K562 (cell line): ENCODE measurements around the gene TREM2. TPM values are rescaled to one million over a fixed set of nuclear protein-coding genes. Genes with fewer than 3 reads are reported as not detected.

ENCODE experiments used
- ATAC-seq: fragments of 200-7000 bp; cut with Tn5 transposase; 3 replicates; pipeline ENCODE4 v1.9.1; 2020; ENCODE audit warnings: moderate library complexity
- BruUV-seq: library from RNA; stranded (reverse); fragments of 400-500 nt; replicated peaks from 2 replicates; lab custom pipeline; 2021; lab: Mats Ljungman, UMichigan
- CTCF ChIA-PET: fragments of 300-600 bp; formaldehyde crosslinking; extraction: SDS; loops from one replicate; lab custom pipeline; 2021; ENCODE audit warnings: low intra/inter-chr PET ratio; lab: Yijun Ruan, JAX
- POLR2A ChIA-PET: fragments of 300-600, 350-650 bp; sonication (Branson Sonifier 250); formaldehyde crosslinking; extraction: SDS; loops from one replicate; lab custom pipeline; 2021; ENCODE audit warnings: antibody characterized with exemption, inconsistent platforms; lab: Yijun Ruan, JAX
- DNase-seq, 4 experiments: peaks; one replicate each; pipeline versions ENCODE4 v3.0.0 to v3.0.0-alpha.2; 2011 to 2018; ENCODE audit warnings: low spot score in 3 of 4, mixed read lengths in 3 of 4; ENCODE audit errors: extremely low read depth in 1 of 4
- FAIRE-seq: peaks from 2 replicates; lab custom pipeline; 2011; peaks lifted over from hg19 to GRCh38; lab: Jason Lieb, UNC
- H2AFZ ChIP-seq: 2 replicates; pipeline ENCODE4 v1.6.0; 2011; ENCODE audit warnings: low read depth, low read length, control low read depth, inconsistent platforms
- H3K27ac ChIP-seq: fragments of 200-600 bp; 3 replicates; pipeline ENCODE4 v1.8.0; 2011; ENCODE audit warnings: low read depth, mild to moderate bottlenecking, control low read depth, inconsistent platforms, low read length, moderate library complexity, mixed read lengths; ENCODE audit errors: extremely low read depth
- H3K27me3 ChIP-seq, 2 experiments: fragments of 300-600 bp in 1 of 2; 2 replicates in 1 of 2; 3 replicates in 1 of 2; pipeline versions ENCODE4 v1.6.0 to v1.8.0; 2011; ENCODE audit warnings: inconsistent platforms in 2 of 2, low read length in 2 of 2, mild to moderate bottlenecking in 1 of 2, mixed read lengths in 1 of 2, moderate library complexity in 1 of 2; ENCODE audit not compliant: control insufficient read depth in 2 of 2, insufficient read depth in 2 of 2
- H3K36me3 ChIP-seq: fragments of 300-600 bp; 3 replicates; pipeline ENCODE4 v1.8.0; 2011; ENCODE audit warnings: mild to moderate bottlenecking, low read length, inconsistent platforms; ENCODE audit not compliant: control insufficient read depth, insufficient read depth
- H3K4me1 ChIP-seq, 2 experiments: fragments of 200-600 bp in 1 of 2; replicated peaks in 1 of 2; 2 replicates in 1 of 2; 3 replicates in 1 of 2; pipeline versions ENCODE4 v1.5.1 to v1.8.0; 2011; ENCODE audit warnings: inconsistent platforms in 2 of 2, low read length in 2 of 2, mild to moderate bottlenecking in 1 of 2, mixed read lengths in 1 of 2, moderate library complexity in 1 of 2; ENCODE audit not compliant: control insufficient read depth in 2 of 2, insufficient read depth in 2 of 2
- H3K4me2 ChIP-seq: 2 replicates; pipeline ENCODE4 v1.6.1; 2011; ENCODE audit warnings: low read length, control low read depth, inconsistent platforms, mixed read lengths; ENCODE audit not compliant: insufficient read depth
- H3K4me3 ChIP-seq: fragments of 200-600 bp; sonication (generic), shearing (Covaris generic); 2 replicates; pipeline ENCODE4 v1.5.1; 2016; ENCODE audit warnings: control low read depth, inconsistent platforms
- H3K79me2 ChIP-seq: fragments of 200-600 bp; 3 replicates; pipeline ENCODE4 v1.8.0; 2011; ENCODE audit warnings: low read length, inconsistent platforms; ENCODE audit not compliant: control insufficient read depth, insufficient read depth
- H3K9ac ChIP-seq, 2 experiments: 2 replicates each; pipeline versions ENCODE4 v1.6.0 to v1.6.1; 2011; ENCODE audit warnings: low read depth in 2 of 2, low read length in 2 of 2, control low read depth in 1 of 2, inconsistent platforms in 1 of 2, mild to moderate bottlenecking in 1 of 2, mixed read lengths in 1 of 2; ENCODE audit not compliant: insufficient read depth in 1 of 2
- H3K9me1 ChIP-seq: one replicate; pipeline ENCODE4 v1.6.0; 2011; ENCODE audit warnings: inconsistent platforms, mild to moderate bottlenecking, low read length, moderate library complexity; ENCODE audit not compliant: control insufficient read depth, insufficient read depth
- H3K9me3 ChIP-seq: replicated peaks from 2 replicates; pipeline ENCODE4 v1.5.1; 2011; ENCODE audit warnings: low read depth, low read length, inconsistent platforms; ENCODE audit not compliant: control insufficient read depth, insufficient read depth
- H4K20me1 ChIP-seq: replicated peaks from 2 replicates; pipeline ENCODE4 v1.6.1; 2011; ENCODE audit warnings: low read length, inconsistent platforms, mixed read lengths; ENCODE audit not compliant: control insufficient read depth, insufficient read depth
- MYC ChIP-seq, 2 experiments: fragments of 250-450 bp in 1 of 2; sonication (Bioruptor Pico) in 1 of 2; IDR thresholded peaks; 2 replicates each; pipeline versions ENCODE4 v1.5.1 to v1.6.1; 2012 to 2021; ENCODE audit warnings: low read depth in 2 of 2, borderline replicate concordance in 1 of 2, improper control_type of control experiment in 1 of 2, low read length in 1 of 2, mild to moderate bottlenecking in 1 of 2, moderate library complexity in 1 of 2
- RAD21 ChIP-seq, 2 experiments: fragments of 250-450 bp in 1 of 2; fragments of 450-650 bp in 1 of 2; sonication (Bioruptor Pico) in 1 of 2; formaldehyde crosslinking in 1 of 2; IDR thresholded peaks in 1 of 2; conservative IDR thresholded peaks in 1 of 2; 2 replicates each; pipeline versions ENCODE4 v1.4.0 to v1.8.0; 2020 to 2022; ENCODE audit warnings: mild to moderate bottlenecking in 2 of 2, moderate library complexity in 1 of 2
- RB1 ChIP-seq: fragments of 450-650 bp; IDR thresholded peaks from 2 replicates; pipeline ENCODE4 v1.6.1; 2017; ENCODE audit warnings: low read depth, mild to moderate bottlenecking
- RCOR1 ChIP-seq, 2 experiments: IDR thresholded peaks; 2 replicates each; pipeline ENCODE4 v1.6.1; 2012; ENCODE audit warnings: low read depth in 2 of 2, low read length in 2 of 2, borderline replicate concordance in 1 of 2, improper control_type of control experiment in 1 of 2
- ZBTB17 ChIP-seq: fragments of 450-650 bp; formaldehyde crosslinking; IDR thresholded peaks from 2 replicates; pipeline ENCODE4 v1.4.0; 2020; ENCODE audit warnings: mild to moderate bottlenecking
- ZNF79 ChIP-seq: fragments of 250-450 bp; sonication (Bioruptor Pico); IDR thresholded peaks from 2 replicates; pipeline ENCODE4 v1.4.0; 2020; ENCODE audit warnings: low read depth, mild to moderate bottlenecking, moderate library complexity
- WGBS: fragments of 100-300 bp; shearing (Covaris generic); methylation state at CpG from one replicate; pipeline ENCODE4 v1.1.6; 2016; ENCODE audit warnings: low coverage, mixed read lengths; ENCODE audit not compliant: insufficient coverage; ENCODE audit errors: missing lambda C conversion rate; 5-methylcytosine and 5-hydroxymethylcytosine counted together
- in situ Hi-C: fragments of 300-500 bp; cut with MboI; formaldehyde crosslinking; loops from 4 replicates; pipeline ENCODE4 v1.15.0; 2018; ENCODE audit warnings: inconsistent platforms, mixed read lengths
- intact Hi-C: fragments of 100-400 bp; cut with micrococcal nuclease; formaldehyde crosslinking; loops from 2 replicates; pipeline ENCODE4 v1.14.2; 2022
- polyA plus RNA-seq, 8 experiments: library from polyadenylated mRNA; depleted of rRNA in 4 of 8; stranded (reverse) in 5 of 8; unstranded in 3 of 8; fragments of >200 nt; fragmentation: Nextera tagmentation in 2 of 8; fragmentation: Illumina TruSeq in 1 of 8; extraction: Ambion mirVana in 2 of 8; extraction: Trizol in 1 of 8; gene quantifications; 2 replicates each; pipeline versions ENCODE4 v1.2.1 to v1.2.3, GENCODE V29; 2011 to 2014; ENCODE audit warnings: inconsistent platforms in 1 of 8, missing spikeins in 1 of 8
- total RNA-seq, 7 experiments: library from RNA; depleted of rRNA in 6 of 7; stranded (reverse); fragments of >200 nt in 6 of 7; fragmentation: Illumina TruSeq in 2 of 7; extraction: Trizol in 2 of 7; gene quantifications; 2 replicates each; pipeline versions ENCODE4 v1.2.1 to v1.2.3, GENCODE V29; 2011 to 2021; ENCODE audit warnings: low replicate concordance in 1 of 7
- TF ChIP-seq, protein P1 (sequence below), 3 experiments: IDR thresholded peaks in 2 of 3; conservative IDR thresholded peaks in 1 of 3; 2 replicates each; pipeline ENCODE4 v1.5.1; 2011 to 2012; ENCODE audit warnings: low read length in 3 of 3, mild to moderate bottlenecking in 3 of 3, control low read depth in 2 of 3, improper control_type of control experiment in 1 of 3, inconsistent platforms in 1 of 3, low read depth in 1 of 3, mixed read lengths in 1 of 3, moderate library complexity in 1 of 3; ENCODE audit not compliant: insufficient read depth in 2 of 3
- TF ChIP-seq, protein P2 (sequence below), 2 experiments: fragments of 450-650 bp; formaldehyde crosslinking in 1 of 2; IDR thresholded peaks; 2 replicates each; pipeline versions ENCODE4 v1.4.0 to v1.6.1; 2014 to 2020; ENCODE audit warnings: mild to moderate bottlenecking in 2 of 2, borderline replicate concordance in 1 of 2, low read depth in 1 of 2

TREM2 gene
- total and polyA plus RNA-seq, 9 of the 15 experiments (the other 6 are each of a cell fraction or from before 2014, with no cell fraction given), result not detected

DNA sequence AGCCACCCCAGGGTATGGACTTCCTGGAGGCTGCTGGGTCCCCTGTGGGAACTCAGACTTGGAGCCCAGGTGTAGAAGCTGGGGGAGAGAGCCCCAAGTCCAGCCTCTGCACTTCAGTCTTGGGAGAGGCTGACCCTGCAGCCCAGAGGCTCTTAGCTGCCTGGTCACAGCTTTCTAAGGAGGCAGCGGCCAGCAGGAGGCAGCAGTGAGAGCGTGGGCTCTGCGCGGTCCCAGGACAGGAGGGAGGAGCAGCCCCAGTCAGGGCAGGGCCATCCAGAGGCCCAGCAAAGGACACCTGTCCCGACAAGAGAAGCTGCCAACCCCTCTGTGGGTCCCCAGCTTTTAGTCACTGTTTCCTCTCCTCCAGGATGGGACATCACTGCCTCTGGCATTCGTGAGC, 28.7 kb upstream of the TREM2 start:
- intact Hi-C loops, result loop anchor here (5.0 kb wide), 1 partner anchor 126 kb away; no protein-coding TSS in a partner anchor
- CTCF ChIA-PET, result interaction anchor here (0.6 kb wide), 1 partner anchor 11 kb away, joined by 4 read pairs; no protein-coding TSS in a partner anchor
- no peak overlapping the region for H3K9ac ChIP-seq
- DNase-seq (peak; percentile 62 to 76 (median 66)), FAIRE-seq (peak; percentile 67), ATAC-seq (peak; percentile 94)
- H3K79me2 ChIP-seq, result no peaks in the 10 kb centered on the region
- 6% methylated on average over 6 of the region's 6 CpGs for WGBS
- POLR2A ChIA-PET, result interaction anchor here (0.7 to 1.4 kb wide), 3 partner anchors 16 to 1123 kb away, joined by 3 to 4 read pairs (median 3); no protein-coding TSS in a partner anchor
- H3K9me1 ChIP-seq, result no peaks in the 10 kb centered on the region
- in situ Hi-C loops, result no loop called here
- no peak overlapping the region for H3K4me3 ChIP-seq
- H3K27ac ChIP-seq, result no peak overlapping the region
- no peak overlapping the region; the same call in 1 of the 2 replicates for H3K4me2 ChIP-seq
- no peaks in the 10 kb centered on the region for H4K20me1 ChIP-seq
- no TSS peak for BruUV-seq
- H2AFZ ChIP-seq, result no peak overlapping the region
- no peaks in the 10 kb centered on the region for H3K9me3 ChIP-seq
- no peaks in the 10 kb centered on the region for H3K36me3 ChIP-seq
- 0 out of 5 replicates have a peak, but pooled peaks cover 0 to 8% of the 10 kb centered on the region in 2 experiments for H3K27me3 ChIP-seq
- no peaks in the 10 kb centered on the region for H3K4me1 ChIP-seq
- peak in 1 of 2 experiments; percentile 57; a peak in 2 of 4 replicates for TF ChIP-seq RAD21 (CRISPR knock-in tag; conservative IDR thresholded peaks at IDR 0.05 in 1 of 2, IDR thresholded peaks at IDR 0.05 in 1 of 2)
- TF ChIP-seq RCOR1 (IDR thresholded peaks at IDR 0.05; ENCODE audit: borderline replicate concordance in 1 of 2, low read depth in 2 of 2, low read length in 2 of 2), result 0 out of 4 replicates have a peak, but pooled peaks of 1 of the 2 experiments have one; percentile 9
- TF ChIP-seq MYC (IDR thresholded peaks at IDR 0.05; ENCODE audit: low read depth, low read length), result peak; percentile 24; the same call in 1 of the 2 replicates
- no peak for TF ChIP-seq MYC (CRISPR knock-in tag; IDR thresholded peaks at IDR 0.05; ENCODE audit: borderline replicate concordance, low read depth)
- TF ChIP-seq ZNF79 (CRISPR knock-in tag), result no peak
- TF ChIP-seq ZBTB17 (CRISPR knock-in tag), result no peak
- TF ChIP-seq, protein P1, sequence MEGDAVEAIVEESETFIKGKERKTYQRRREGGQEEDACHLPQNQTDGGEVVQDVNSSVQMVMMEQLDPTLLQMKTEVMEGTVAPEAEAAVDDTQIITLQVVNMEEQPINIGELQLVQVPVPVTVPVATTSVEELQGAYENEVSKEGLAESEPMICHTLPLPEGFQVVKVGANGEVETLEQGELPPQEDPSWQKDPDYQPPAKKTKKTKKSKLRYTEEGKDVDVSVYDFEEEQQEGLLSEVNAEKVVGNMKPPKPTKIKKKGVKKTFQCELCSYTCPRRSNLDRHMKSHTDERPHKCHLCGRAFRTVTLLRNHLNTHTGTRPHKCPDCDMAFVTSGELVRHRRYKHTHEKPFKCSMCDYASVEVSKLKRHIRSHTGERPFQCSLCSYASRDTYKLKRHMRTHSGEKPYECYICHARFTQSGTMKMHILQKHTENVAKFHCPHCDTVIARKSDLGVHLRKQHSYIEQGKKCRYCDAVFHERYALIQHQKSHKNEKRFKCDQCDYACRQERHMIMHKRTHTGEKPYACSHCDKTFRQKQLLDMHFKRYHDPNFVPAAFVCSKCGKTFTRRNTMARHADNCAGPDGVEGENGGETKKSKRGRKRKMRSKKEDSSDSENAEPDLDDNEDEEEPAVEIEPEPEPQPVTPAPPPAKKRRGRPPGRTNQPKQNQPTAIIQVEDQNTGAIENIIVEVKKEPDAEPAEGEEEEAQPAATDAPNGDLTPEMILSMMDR (IDR thresholded peaks at IDR 0.05 in 2 of 3, conservative IDR thresholded peaks at IDR 0.05 in 1 of 3; ENCODE audit: insufficient read depth in 2 of 3, low read depth in 1 of 3, low read length in 3 of 3), result peak; percentile 65 to 83 (median 74)
- TF ChIP-seq, protein P2, sequence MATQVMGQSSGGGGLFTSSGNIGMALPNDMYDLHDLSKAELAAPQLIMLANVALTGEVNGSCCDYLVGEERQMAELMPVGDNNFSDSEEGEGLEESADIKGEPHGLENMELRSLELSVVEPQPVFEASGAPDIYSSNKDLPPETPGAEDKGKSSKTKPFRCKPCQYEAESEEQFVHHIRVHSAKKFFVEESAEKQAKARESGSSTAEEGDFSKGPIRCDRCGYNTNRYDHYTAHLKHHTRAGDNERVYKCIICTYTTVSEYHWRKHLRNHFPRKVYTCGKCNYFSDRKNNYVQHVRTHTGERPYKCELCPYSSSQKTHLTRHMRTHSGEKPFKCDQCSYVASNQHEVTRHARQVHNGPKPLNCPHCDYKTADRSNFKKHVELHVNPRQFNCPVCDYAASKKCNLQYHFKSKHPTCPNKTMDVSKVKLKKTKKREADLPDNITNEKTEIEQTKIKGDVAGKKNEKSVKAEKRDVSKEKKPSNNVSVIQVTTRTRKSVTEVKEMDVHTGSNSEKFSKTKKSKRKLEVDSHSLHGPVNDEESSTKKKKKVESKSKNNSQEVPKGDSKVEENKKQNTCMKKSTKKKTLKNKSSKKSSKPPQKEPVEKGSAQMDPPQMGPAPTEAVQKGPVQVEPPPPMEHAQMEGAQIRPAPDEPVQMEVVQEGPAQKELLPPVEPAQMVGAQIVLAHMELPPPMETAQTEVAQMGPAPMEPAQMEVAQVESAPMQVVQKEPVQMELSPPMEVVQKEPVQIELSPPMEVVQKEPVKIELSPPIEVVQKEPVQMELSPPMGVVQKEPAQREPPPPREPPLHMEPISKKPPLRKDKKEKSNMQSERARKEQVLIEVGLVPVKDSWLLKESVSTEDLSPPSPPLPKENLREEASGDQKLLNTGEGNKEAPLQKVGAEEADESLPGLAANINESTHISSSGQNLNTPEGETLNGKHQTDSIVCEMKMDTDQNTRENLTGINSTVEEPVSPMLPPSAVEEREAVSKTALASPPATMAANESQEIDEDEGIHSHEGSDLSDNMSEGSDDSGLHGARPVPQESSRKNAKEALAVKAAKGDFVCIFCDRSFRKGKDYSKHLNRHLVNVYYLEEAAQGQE (IDR thresholded peaks at IDR 0.05; ENCODE audit: borderline replicate concordance), result peak; percentile 24; the same call in 1 of the 2 replicates
- TF ChIP-seq, protein P2 (CRISPR knock-in tag; IDR thresholded peaks at IDR 0.05; ENCODE audit: low read depth), result no peak
- TF ChIP-seq RB1, result 0 out of 2 replicates have a peak, but pooled peaks have one; percentile 40
